GM10266 (cell line): ENCODE measurements around the gene TOE1.

Experiments used
- DNase-seq: peaks from one replicate; pipeline ENCODE4 v3.0.0; 2012; ENCODE audit errors: extremely low spot score
- CTCF ChIP-seq: IDR thresholded peaks from 2 replicates; pipeline ENCODE4 v1.5.1; 2012; ENCODE audit warnings: mild to moderate bottlenecking, low read depth; ENCODE audit not compliant: control insufficient read depth, insufficient read depth; ENCODE audit errors: missing control alignments

Gene TOE1

GRCh38 chr1:45302505-45303150, 37.3 kb upstream of the TOE1 start:
- DNase-seq: no peak
- TF ChIP-seq CTCF: no peak

GRCh38 chr1:45303520-45304310, 36.3 kb upstream of the TOE1 start:
- DNase-seq: peak; percentile 94
- TF ChIP-seq CTCF: peak; percentile 81

- DNase-seq: no peak
- no peak for TF ChIP-seq CTCF
Measured at GRCh38 chr1:45304311-45305081, 35.5 kb upstream of the TOE1 start.

- no peak for TF ChIP-seq CTCF
- DNase-seq: no peak
Measured at GRCh38 chr1:45305231-45305630, 34.7 kb upstream of the TOE1 start.

- DNase-seq: peak; percentile 61
- TF ChIP-seq CTCF: no peak
Measured at GRCh38 chr1:45306319-45306718, 33.7 kb upstream of the TOE1 start.

- TF ChIP-seq CTCF: no peak
- DNase-seq: no peak
Measured at GRCh38 chr1:45306905-45307304, 33.1 kb upstream of the TOE1 start.
